Measurements from ENCODE around the gene PIP4K2C.
A peak's percentile ranks its signal among the peaks of the same experiment; 100 is the strongest.

Gene PIP4K2C

GRCh38 chr12:57627501-57628279 lies 36.7 kb downstream of the PIP4K2C start:
- peak; percentile 7 for TF ChIP-seq CTCF (IDR thresholded peaks at IDR 0.05; ENCODE audit: low read depth, low read length, missing control alignments)
- no peak overlapping the region for H3K4me3 ChIP-seq (replicated peaks; ENCODE audit: low read depth, low read length)
- DNase-seq (ENCODE audit: extremely low read depth, low read depth): no peak

- H3K4me3 ChIP-seq (replicated peaks; ENCODE audit: low read depth, low read length): no peak overlapping the region
- DNase-seq (ENCODE audit: extremely low read depth, low read depth): no peak
- TF ChIP-seq CTCF (IDR thresholded peaks at IDR 0.05; ENCODE audit: low read depth, low read length, missing control alignments): no peak
These were observed 37.5 kb downstream of the PIP4K2C start for GRCh38 chr12:57628280-57629191.

GRCh38 chr12:57629897-57630471 lies 39.0 kb downstream of the PIP4K2C start:
- no peak for TF ChIP-seq CTCF (IDR thresholded peaks at IDR 0.05; ENCODE audit: low read depth, low read length, missing control alignments)
- H3K4me3 ChIP-seq (replicated peaks; ENCODE audit: low read depth, low read length): no peak overlapping the region
- no peak for DNase-seq (ENCODE audit: extremely low read depth, low read depth)

GRCh38 chr12:57630891-57631433 lies 40.0 kb downstream of the PIP4K2C start:
- no peak for DNase-seq (ENCODE audit: extremely low read depth, low read depth)
- no peak for TF ChIP-seq CTCF (IDR thresholded peaks at IDR 0.05; ENCODE audit: low read depth, low read length, missing control alignments)
- no peak overlapping the region for H3K4me3 ChIP-seq (replicated peaks; ENCODE audit: low read depth, low read length)

GRCh38 chr12:57631566-57632072 lies 40.6 kb downstream of the PIP4K2C start:
- no peak for DNase-seq (ENCODE audit: extremely low read depth, low read depth)
- no peak for TF ChIP-seq CTCF (IDR thresholded peaks at IDR 0.05; ENCODE audit: low read depth, low read length, missing control alignments)
- H3K4me3 ChIP-seq (replicated peaks; ENCODE audit: low read depth, low read length): no peak overlapping the region
